Midbrain (tissue), 1 donor: Measurements from ENCODE around the gene CPT2.

Experiments
- DNase-seq: peaks from one replicate; lab custom pipeline; 2025; lab: John Stamatoyannopoulos, UW

Gene CPT2

GRCh38 chr1:53196485-53197290, at the start of gene CPT2:
Gene CPT2, plus strand, starts transcription at chr1:53196824. Its CDS starts 120 bp downstream, at chr1:53196944.
- peak; percentile 94 for DNase-seq

DNA sequence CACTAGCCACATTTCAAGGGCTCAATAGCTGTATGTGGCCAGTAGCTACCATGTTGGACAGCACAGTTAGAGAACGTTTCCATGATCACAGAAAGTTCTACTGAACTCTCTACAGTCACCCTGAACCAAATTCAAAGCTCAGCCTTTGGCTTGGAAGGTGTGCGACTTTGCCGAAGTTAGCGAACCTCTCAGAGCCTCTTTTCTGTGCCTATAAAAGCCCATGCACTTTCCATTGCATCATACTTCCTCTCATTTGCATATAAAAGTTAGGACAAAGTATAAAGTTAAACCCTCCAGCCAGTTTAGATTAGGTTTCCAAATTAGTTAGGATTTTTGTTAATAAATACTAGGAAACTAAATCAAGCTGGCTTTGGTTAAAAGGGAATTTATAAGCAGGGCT, 49.5 kb upstream of the CPT2 start:
- DNase-seq, result no peak

- DNase-seq, result no peak
Observed at GRCh38 chr1:53148123-53148522, 48.5 kb upstream of the CPT2 start.

DNA sequence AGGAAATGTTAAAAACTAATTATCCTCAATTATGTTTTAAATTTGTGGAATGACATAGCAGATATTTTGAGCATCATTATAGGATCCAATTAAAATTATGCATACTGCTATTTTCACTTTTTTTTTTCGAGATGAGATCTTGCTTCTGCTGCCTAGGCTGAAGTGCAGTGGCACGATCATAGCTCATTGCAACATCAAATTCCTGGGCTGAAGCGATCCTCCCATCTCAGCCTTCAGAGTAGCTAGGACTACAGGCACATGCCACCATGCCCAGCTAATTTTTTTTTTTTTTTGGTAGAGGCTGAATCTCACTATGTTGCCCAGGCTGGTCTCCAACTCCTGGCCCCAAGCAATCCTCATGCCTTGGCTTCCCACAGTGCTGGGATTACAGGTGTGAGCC, 42.9 kb upstream of the CPT2 start:
- no peak for DNase-seq

- no peak for DNase-seq
Observed at GRCh38 chr1:53154859-53155438, 41.7 kb upstream of the CPT2 start.

GRCh38 chr1:53155534-53155933, 41.1 kb upstream of the CPT2 start:
- no peak for DNase-seq

GRCh38 chr1:53155945-53156344, 40.7 kb upstream of the CPT2 start:
- DNase-seq, result no peak

GRCh38 chr1:53156783-53157182, 39.8 kb upstream of the CPT2 start:
- no peak for DNase-seq

DNA sequence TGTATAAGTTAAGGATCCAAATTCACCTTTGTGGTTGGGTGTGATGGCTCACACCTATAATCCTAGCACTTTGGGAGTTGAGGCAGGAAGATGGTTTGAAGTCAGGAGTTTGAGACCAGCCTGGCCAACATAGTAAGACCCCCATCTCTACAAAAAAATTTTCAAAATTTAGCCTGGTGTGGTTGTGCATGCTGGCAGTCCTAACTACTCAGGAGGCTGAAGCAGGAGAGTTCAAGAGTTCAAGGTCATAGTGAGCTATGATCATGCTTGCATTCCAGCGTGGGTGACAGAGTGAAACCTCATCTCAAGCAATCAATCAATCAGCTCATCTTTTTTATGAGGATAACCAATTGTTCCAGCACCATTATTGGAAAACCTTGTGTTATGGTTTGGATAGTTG, 37.7 kb upstream of the CPT2 start:
- DNase-seq, result no peak

DNA sequence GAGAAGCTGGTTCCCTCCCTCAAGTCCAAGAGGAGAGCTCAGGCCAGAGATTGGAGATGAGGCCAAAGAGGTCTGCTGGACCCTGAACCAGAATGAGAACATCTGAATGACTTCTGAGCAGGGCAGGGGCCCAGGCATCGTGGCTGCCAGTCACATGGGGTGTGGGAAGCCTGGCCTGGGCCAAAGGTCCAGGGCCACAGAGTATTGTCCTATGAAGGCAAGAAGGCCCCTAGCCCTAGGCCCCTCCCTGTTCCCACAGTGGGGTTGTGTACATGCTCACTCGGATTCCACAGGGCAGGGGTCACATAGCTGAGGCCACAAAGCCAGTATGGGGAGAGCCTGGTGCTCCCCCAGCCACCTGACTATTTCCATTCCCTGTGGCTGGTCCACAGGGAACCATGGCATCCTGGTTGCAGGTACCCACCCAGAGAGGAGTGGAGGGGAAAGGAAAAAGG, 35.7 kb upstream of the CPT2 start:
- no peak for DNase-seq

GRCh38 chr1:53162621-53163020, 34.0 kb upstream of the CPT2 start:
- DNase-seq, result no peak

DNA sequence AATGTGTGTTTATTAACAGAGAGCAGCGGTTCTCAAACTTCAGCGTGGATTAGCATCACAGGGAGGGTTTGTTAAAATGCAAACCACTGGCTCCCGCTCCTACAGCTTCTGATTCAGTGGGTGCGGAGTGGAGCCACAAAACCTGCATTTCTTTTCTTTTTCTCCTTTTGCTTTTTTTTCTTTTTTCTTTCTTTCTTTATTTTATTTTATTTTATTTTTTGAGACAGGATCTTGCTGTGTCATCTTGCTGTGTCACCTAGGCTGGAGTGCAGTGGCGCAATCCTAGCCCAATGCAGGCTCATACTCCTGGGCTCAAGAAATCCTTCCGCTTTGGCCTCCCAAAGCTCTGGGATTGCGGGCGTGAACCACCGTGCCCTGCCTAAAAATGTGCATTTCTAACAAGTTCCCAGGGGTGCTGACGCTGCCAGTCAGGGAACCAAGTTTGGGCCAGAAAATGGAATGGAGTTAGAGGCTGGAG, 33.3 kb upstream of the CPT2 start:
- no peak for DNase-seq

- no peak for DNase-seq
Observed at GRCh38 chr1:53165408-53165961, 31.1 kb upstream of the CPT2 start.

DNA sequence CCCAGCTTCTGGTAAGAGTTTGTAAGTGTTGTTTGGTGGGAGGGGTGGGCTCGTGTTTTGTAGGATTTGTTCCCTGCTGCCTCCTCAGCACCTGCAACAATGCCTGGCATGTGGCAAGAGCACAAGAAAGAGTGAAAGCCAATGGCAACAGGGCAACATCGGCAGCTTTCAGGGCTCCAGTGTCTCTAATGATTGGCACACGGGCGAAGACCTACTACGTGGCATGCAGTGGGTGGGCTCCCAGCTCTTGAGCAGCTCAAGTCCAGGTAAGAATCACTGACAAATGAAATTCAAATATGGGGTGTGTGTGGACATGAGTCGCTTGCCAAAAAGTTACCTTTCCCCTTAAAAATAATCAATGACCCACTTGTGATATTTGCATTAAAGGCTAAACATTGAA, 30.3 kb upstream of the CPT2 start:
- DNase-seq, result no peak

DNA sequence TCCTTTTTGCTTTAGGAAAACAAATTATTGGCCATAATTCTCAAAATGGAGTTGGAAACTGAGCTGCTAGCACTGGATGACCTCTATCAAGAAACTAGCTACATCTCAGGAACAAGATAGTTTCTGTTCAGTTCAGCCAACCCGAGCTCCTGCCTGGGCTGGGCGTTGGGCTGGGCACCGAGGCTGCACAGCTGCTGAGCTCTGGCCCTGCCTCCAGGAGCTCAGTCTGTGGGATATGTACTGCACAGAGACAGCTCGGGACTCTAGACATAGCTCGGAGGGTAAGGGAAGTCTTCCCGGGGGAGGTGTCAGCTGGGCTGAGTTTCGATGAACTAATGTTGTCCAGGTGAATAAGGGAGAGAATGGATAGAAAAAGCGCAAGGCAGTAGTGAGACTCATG, 29.7 kb upstream of the CPT2 start:
- no peak for DNase-seq

DNA sequence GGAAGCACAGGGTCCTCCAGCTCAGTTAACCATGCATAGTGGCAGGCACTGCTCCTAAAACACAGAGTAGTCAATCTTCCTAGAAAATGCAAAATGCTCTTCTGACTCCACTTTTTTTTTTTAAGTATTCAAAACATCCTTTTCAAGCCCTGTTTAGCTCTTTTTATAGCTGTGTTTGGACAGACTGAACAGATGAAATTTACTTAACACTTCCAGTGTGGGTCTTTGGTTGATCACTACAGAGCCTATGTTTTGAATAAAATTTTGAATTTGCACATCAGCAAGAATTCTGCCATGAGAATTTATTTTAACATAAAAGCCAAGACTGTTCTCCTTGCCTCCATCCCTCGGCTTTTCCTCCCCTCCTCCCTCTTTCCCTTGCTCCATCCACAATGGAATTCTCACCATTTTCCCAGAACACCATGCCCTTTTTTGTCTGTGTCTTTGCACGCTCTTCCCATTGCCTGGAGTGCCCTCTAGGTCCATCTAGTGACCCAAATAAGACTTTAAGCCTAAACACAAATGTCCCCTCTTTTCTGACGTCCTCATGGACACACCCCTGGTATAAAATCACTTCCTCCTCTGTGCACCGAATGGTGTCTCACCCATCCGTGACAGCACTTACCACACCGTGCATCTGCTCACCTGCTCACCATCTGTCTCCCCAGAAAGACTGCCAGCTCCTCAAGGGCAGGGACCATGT, 24.0 kb upstream of the CPT2 start:
- no peak for DNase-seq

GRCh38 chr1:53174971-53175913, 21.4 kb upstream of the CPT2 start:
- DNase-seq, result no peak

DNA sequence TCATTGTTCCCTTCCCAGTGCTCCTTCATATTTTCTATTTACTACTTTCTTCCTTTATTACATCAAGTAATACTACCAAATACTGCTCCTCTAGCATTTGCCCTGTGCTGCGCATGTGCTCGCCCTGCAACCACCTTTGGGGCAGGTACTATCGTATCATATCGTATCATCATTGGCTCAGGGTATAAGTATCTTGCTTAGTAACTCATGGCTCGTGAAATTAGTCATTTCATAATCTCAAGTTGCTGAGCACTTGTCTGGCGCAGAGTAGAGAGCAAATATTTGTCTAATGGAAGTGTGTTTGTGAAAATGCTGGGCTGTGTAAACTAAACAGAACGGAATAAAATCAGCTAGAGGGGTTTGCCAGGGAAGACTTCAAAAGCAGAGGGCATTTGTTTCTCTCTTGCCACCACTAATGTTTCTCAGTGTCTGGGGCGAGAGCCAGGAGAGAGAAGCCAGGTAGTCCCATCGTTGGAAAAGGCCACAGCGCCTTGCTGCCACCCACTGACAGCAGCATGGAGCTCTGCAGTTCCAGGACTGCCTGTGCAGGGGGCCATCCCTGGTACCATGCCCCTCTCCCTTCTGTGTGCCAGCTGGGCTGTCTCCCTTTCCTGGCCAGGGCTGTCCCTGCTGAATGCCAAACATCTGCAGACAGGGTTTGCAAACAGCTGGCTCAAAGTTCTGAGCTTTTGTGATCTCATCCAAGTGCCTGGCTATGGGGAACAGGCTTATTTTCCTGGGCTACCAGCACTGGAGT, 20.0 kb upstream of the CPT2 start:
- no peak for DNase-seq

DNA sequence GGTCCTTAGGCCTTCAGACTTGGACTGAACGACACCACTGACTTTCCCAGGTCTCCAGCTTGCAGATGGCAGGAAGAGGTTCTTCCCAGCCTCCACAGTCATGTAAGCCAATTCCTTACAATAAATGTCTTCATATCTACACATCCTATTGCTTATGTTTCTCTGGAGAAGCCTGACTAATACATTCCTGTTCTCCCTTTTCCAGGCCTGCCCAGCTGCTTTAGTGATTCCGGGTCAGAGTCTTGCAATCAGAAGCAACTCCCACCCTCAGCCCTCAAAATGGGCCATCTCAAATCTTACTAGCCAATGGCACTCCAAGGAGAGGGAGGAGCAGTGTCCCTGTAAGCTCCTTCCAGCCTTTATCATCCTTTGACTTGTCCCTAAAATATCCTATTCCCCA, 16.4 kb upstream of the CPT2 start:
- no peak for DNase-seq

DNA sequence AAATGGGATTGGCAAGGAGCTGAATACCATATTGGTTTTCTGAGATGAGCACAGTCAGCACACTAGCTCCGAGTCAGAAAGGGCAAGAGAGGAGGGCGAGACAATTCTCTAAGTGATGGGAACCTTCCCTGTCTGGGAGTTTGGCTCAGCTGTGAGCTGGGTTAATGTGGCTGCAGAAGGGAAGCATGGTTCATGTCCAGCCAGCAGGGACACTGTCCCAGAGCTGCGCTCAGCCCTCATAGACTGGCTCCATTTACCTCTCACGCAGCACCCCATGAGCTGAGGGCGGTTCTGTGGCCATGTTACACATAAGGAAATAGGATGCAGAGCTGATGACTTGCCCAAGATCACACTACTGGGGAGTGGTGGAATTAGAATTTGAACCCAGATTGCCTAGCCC, 15.7 kb upstream of the CPT2 start:
- no peak for DNase-seq

- peak; percentile 58 for DNase-seq
Observed at GRCh38 chr1:53182111-53182593, 14.5 kb upstream of the CPT2 start.
